Vagina (tissue), 2 donors: ENCODE results near the gene CHEK1. TPM values are rescaled to one million over a fixed set of nuclear protein-coding genes. Genes with fewer than 3 reads are reported as not detected.

Source experiments
- DNase-seq, 2 donors: peaks; one replicate each; pipeline ENCODE4 v3.0.0-alpha.2; 2017; ENCODE audit errors: extremely low spot score in 2 of 2
- H3K27ac ChIP-seq: fragments of 200-600 bp; sonication (generic); one replicate; pipeline ENCODE4 v1.5.1; 2019
- H3K27me3 ChIP-seq: fragments of 200-600 bp; sonication (generic); one replicate; pipeline ENCODE4 v1.5.1; 2019
- H3K36me3 ChIP-seq, 2 donors: fragments of 200-600 bp; sonication (generic); one replicate each; pipeline ENCODE4 v1.5.1; 2017 to 2019
- H3K4me1 ChIP-seq: fragments of 200-600 bp; sonication (generic); one replicate; pipeline ENCODE4 v1.5.1; 2019
- H3K4me3 ChIP-seq, 2 donors: fragments of 200-600 bp; sonication (generic); 1 replicate in 1 of 2; 2 replicates in 1 of 2; pipeline ENCODE4 v1.5.1; 2016 to 2019
- H3K9me3 ChIP-seq: fragments of 200-600 bp; sonication (generic); one replicate; pipeline ENCODE4 v1.5.1; 2019
- CTCF ChIP-seq, 3 experiments: fragments of 450-650 bp in 2 of 3; fragments of 200-600 bp in 1 of 3; sonication (generic) in 1 of 3; IDR thresholded peaks; one replicate each; pipeline ENCODE4 v1.5.1; 2017 to 2019; ENCODE audit warnings: antibody characterized with exemption in 3 of 3, mild to moderate bottlenecking in 2 of 3, moderate library complexity in 2 of 3
- POLR2A ChIP-seq, 2 donors: fragments of 450-650 bp; IDR thresholded peaks; one replicate each; pipeline ENCODE4 v1.6.1; 2017; ENCODE audit warnings: antibody characterized with exemption in 2 of 2, mild to moderate bottlenecking in 2 of 2, moderate library complexity in 2 of 2
- POLR2AphosphoS5 ChIP-seq, 2 donors: sonication (generic); formaldehyde crosslinking; IDR thresholded peaks; one replicate each; pipeline ENCODE4 v1.9.0; 2017; ENCODE audit warnings: antibody characterized with exemption in 2 of 2, mild to moderate bottlenecking in 2 of 2, low read depth in 1 of 2; ENCODE audit not compliant: insufficient read depth in 1 of 2
- intact Hi-C: fragments of 100-400 bp; cut with DNase I; formaldehyde crosslinking; loops from one replicate; pipeline ENCODE4 v1.15.1; 2023
- total RNA-seq: library from RNA; depleted of rRNA; stranded (reverse); fragments of >200 nt; gene quantifications from one replicate; pipeline ENCODE4 v1.2.3, GENCODE V29; 2016

Gene CHEK1
- total RNA-seq, 1 donor from 2014 or later, result 2.5 TPM

DNA sequence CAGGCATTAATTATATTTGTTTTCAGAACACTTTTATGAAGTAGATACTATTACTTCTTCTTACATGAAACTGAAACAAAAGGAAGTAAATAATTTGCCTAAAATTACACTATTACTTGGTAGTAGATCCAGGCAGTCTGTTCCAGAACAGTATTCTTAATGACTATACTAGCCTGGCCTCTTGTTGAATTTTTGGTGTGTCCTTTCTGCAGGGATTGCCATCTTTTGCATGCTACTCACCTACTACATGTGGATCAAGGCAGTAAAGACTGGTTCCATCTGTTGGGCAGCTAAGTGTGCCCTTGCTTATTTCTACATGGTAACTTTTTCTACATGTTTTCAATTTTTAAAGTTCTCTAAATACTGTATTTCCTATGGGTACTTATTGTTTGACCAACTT is 19.5 kb upstream of the CHEK1 start:
- Histone ChIP-seq H3K27ac (no peak overlapping the region), H3K9me3 (no peaks in the 10 kb centered on the region), H3K36me3 (peaks cover 0 to 93% of the 10 kb centered on the region in 2 donors), H3K4me1 (no peaks in the 10 kb centered on the region), H3K27me3 (no peaks in the 10 kb centered on the region), H3K4me3 (no peak overlapping the region)
- DNase-seq, result no peak
- no peak for TF ChIP-seq POLR2A (IDR thresholded peaks at IDR 0.05)
- no peak for TF ChIP-seq CTCF (IDR thresholded peaks at IDR 0.05)
- no peak for TF ChIP-seq POLR2AphosphoS5 (IDR thresholded peaks at IDR 0.05; ENCODE audit: insufficient read depth in 1 of 2, low read depth in 1 of 2)
- intact Hi-C loops, result no loop called here

GRCh38 chr11:125609545-125609944 is 15.4 kb upstream of the CHEK1 start:
- Histone ChIP-seq H3K27ac (no peak overlapping the region), H3K4me1 (no peaks in the 10 kb centered on the region), H3K36me3 (peaks cover 0 to 99% of the 10 kb centered on the region in 2 donors), H3K27me3 (no peaks in the 10 kb centered on the region), H3K9me3 (no peaks in the 10 kb centered on the region), H3K4me3 (no peak overlapping the region)
- DNase-seq, result no peak
- intact Hi-C loops, result no loop called here
- TF ChIP-seq POLR2AphosphoS5 (IDR thresholded peaks at IDR 0.05; ENCODE audit: insufficient read depth in 1 of 2, low read depth in 1 of 2) (no peak), CTCF (IDR thresholded peaks at IDR 0.05) (no peak), POLR2A (IDR thresholded peaks at IDR 0.05) (no peak)

DNA sequence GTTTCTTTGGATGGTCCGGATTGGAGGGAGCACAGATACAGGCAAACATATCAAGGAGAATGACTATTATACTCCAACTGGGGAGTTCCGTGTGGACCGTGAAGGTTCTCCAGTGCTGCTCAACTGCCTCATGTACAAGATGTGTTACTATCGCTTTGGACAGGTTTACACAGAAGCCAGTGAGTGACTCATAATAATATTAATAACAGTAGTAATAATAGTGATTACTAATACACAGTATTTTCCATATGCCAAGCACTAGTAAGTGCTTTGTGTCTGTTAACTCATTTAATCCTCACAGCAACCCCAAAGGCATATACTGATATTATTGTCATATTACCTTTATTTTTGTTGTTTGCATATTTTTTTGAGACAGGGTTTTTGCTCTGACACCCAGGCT is 6.6 kb upstream of the CHEK1 start:
- Histone ChIP-seq H3K27me3 (no peaks in the 10 kb centered on the region), H3K4me1 (no peaks in the 10 kb centered on the region), H3K27ac (no peak overlapping the region), H3K36me3 (peaks cover 0 to 74% of the 10 kb centered on the region in 2 donors), H3K4me3 (no peak overlapping the region), H3K9me3 (no peaks in the 10 kb centered on the region)
- DNase-seq, result no peak
- intact Hi-C loops, result no loop called here
- TF ChIP-seq POLR2A (IDR thresholded peaks at IDR 0.05) (no peak), CTCF (IDR thresholded peaks at IDR 0.05) (no peak), POLR2AphosphoS5 (IDR thresholded peaks at IDR 0.05; ENCODE audit: insufficient read depth in 1 of 2, low read depth in 1 of 2) (no peak)

DNA sequence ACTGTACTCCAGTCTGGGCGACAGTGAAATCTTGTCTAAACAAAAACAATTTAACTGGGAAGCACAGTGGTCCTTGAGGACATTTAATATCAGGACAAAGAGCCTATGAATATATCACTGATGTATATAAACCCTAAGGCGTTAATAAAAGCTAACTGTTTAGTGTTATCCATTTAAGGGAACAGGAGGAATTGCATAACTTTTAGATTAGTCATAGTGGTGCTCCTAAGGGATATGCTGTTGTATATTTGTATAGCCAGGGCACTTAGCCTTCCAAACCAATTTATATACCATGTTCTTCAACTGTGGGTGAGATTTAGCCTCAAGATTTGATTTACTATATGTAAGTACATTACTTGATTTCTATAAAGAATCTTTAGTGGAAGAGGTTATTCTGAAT is 3.0 kb upstream of the CHEK1 start:
- intact Hi-C loops, result no loop called here
- Histone ChIP-seq H3K4me3 (no peak overlapping the region), H3K27ac (no peak overlapping the region), H3K9me3 (no peaks in the 10 kb centered on the region), H3K4me1 (peaks cover 18% of the 10 kb centered on the region), H3K27me3 (no peaks in the 10 kb centered on the region), H3K36me3 (peaks cover 0 to 47% of the 10 kb centered on the region in 2 donors)
- DNase-seq, result no peak
- TF ChIP-seq POLR2AphosphoS5 (IDR thresholded peaks at IDR 0.05; ENCODE audit: insufficient read depth in 1 of 2, low read depth in 1 of 2), result no peak
- no peak for TF ChIP-seq POLR2A (IDR thresholded peaks at IDR 0.05)
- no peak for TF ChIP-seq CTCF (IDR thresholded peaks at IDR 0.05)

DNA sequence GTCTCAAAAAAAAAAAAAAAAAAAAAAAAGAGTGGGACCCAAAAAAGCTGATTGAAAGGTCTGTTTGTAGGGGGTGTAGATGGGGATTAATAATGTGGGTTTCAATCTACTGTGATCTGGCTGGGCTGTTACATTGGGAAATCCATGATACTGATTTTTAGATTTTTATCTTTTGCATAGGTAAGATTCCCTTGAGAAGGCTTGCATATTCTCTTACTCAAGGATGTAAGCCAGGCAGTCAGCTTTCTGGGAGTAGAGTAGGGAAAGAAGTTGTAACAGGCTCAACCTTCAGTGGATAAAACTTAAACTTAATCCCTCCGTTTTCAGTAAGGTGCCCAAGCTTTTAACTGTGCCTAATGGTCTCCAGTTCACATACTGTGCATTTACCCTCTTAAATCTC is 1.9 kb upstream of the CHEK1 start:
- peaks cover 19% of the 10 kb centered on the region for H3K4me1 ChIP-seq
- no peak for DNase-seq
- H3K9me3 ChIP-seq, result no peaks in the 10 kb centered on the region
- TF ChIP-seq POLR2AphosphoS5 (IDR thresholded peaks at IDR 0.05; ENCODE audit: insufficient read depth in 1 of 2, low read depth in 1 of 2) (no peak), POLR2A (IDR thresholded peaks at IDR 0.05) (no peak), CTCF (IDR thresholded peaks at IDR 0.05) (no peak)
- H3K36me3 ChIP-seq, result peaks cover 0 to 36% of the 10 kb centered on the region in 2 donors
- intact Hi-C loops, result no loop called here
- no peaks in the 10 kb centered on the region for H3K27me3 ChIP-seq
- H3K27ac ChIP-seq, result no peak overlapping the region
- H3K4me3 ChIP-seq, result no peak overlapping the region
